ENCODE results near the gene ZNF641. TPM values are rescaled to one million over a fixed set of nuclear protein-coding genes. Genes with fewer than 3 reads are reported as not detected.

Gene ZNF641
- 11.2 and 15.5 TPM in 2 replicates for total RNA-seq (2014; rRNA removed; shearing (Covaris generic))

DNA sequence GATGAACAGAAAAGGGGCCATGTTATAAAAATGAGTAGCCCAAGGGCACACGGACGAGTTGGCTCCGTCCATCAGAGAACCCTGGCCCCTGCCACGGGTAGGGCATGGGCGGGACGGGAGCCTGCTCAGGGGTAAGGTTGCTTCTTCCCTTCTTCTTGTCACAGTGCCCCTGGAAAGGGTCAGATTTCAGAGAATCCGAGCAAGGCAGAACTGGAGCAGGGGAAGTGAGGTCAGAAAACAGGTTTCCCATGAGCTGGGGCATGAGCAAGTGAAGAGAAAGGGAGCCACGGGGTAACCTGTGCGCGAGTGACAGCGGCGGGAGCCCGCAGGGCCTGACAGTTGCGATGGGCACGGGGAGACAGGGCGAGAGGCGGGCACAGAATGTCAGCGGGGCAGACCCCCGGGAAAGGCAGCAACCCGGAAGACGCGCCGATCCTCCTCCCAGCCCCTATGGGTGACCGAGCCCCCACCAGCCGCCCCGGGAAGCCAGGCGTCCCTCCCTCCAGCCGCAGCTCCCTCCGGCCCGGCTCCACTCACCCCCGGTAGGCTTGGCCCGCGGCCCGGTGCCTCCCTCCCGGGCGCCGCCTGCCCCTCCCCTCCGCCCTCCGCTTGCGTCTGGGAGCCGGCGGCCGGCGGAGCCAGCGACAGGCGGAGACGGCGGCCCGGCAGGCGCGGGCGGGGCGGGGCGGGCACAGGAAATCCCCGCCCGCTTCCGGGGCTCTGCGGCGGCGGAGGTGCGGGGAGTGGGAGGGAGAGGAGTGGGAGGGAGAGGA is at the start of gene ZNF641:
TSS of gene ZNF641 (minus strand) at position 671 of the 773 bp plus-strand sequence. CDS start 2,829 bp downstream, outside the sequence.
- no peaks in the 10 kb centered on the region for H3K4me1 ChIP-seq
- DNase-seq, result peak; percentile 81 to 85

GRCh38 chr12:48390026-48390425 is 39.3 kb upstream of the ZNF641 start:
- DNase-seq, result no peak

More for the DNA sequence above, at the start of gene ZNF641:
- peaks cover 12% of the 10 kb centered on the region for H3K36me3 ChIP-seq
- peak within 1 kb of the TSS; percentile 51 for H3K27ac ChIP-seq
- H3K27me3 ChIP-seq, result no peaks in the 10 kb centered on the region
- peak within 1 kb of the TSS; percentile 84 for H3K4me3 ChIP-seq
- H3K9me3 ChIP-seq (replicated peaks), result no peaks in the 10 kb centered on the region

GRCh38 chr12:48389409-48389808 is 38.7 kb upstream of the ZNF641 start:
- Histone ChIP-seq H3K27me3 (no peaks in the 10 kb centered on the region), H3K4me3 (no peak overlapping the region), H3K27ac (no peak overlapping the region), H3K36me3 (no peaks in the 10 kb centered on the region), H3K4me1 (no peaks in the 10 kb centered on the region), H3K9me3 (replicated peaks) (peaks cover 3% of the 10 kb centered on the region; the same call in 1 of the 2 replicates)
- no peak for DNase-seq

More at GRCh38 chr12:48390026-48390425, 39.3 kb upstream of the ZNF641 start:
- H3K4me1 ChIP-seq, result no peaks in the 10 kb centered on the region
- H3K36me3 ChIP-seq, result no peaks in the 10 kb centered on the region
- peaks cover 3% of the 10 kb centered on the region; the same call in 1 of the 2 replicates for H3K9me3 ChIP-seq (replicated peaks)
- no peak overlapping the region for H3K4me3 ChIP-seq
- H3K27ac ChIP-seq, result no peak overlapping the region
- H3K27me3 ChIP-seq, result no peaks in the 10 kb centered on the region

GRCh38 chr12:48388938-48389337 is 38.2 kb upstream of the ZNF641 start:
- no peaks in the 10 kb centered on the region for H3K4me1 ChIP-seq
- H3K36me3 ChIP-seq, result no peaks in the 10 kb centered on the region
- DNase-seq, result no peak
- no peaks in the 10 kb centered on the region for H3K27me3 ChIP-seq
- H3K27ac ChIP-seq, result no peak overlapping the region
- H3K4me3 ChIP-seq, result no peak overlapping the region
- peaks cover 3% of the 10 kb centered on the region; the same call in 1 of the 2 replicates for H3K9me3 ChIP-seq (replicated peaks)

DNA sequence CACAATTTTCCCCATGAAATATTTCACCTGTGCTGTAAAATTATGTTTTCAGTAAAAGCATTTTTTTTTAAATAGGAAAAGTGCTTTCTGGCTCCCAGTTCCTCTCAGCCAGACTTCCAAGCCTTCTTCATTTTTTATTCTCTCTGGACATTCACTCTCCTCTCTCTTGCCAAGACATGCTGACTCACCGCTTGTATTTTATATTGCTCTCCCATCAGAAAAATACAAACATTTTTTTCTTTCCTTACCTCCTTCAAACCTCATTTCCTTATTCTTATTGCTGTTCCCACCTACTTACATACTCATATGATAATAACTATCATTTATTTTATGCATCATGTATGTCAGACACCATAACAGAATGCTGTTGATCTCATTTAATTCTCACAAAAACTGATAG is 37.7 kb upstream of the ZNF641 start:
- Histone ChIP-seq H3K36me3 (no peaks in the 10 kb centered on the region), H3K4me3 (no peak overlapping the region), H3K27me3 (no peaks in the 10 kb centered on the region), H3K9me3 (replicated peaks) (peaks cover 5% of the 10 kb centered on the region; the same call in 1 of the 2 replicates), H3K27ac (no peak overlapping the region), H3K4me1 (no peaks in the 10 kb centered on the region)
- no peak for DNase-seq

GRCh38 chr12:48380596-48380995 is 29.9 kb upstream of the ZNF641 start:
- Histone ChIP-seq H3K4me1 (peaks cover 16% of the 10 kb centered on the region), H3K27me3 (no peaks in the 10 kb centered on the region), H3K27ac (peak overlapping the region; percentile 49), H3K4me3 (no peak overlapping the region), H3K9me3 (replicated peaks) (peaks cover 7% of the 10 kb centered on the region; the same call in 1 of the 2 replicates), H3K36me3 (no peaks in the 10 kb centered on the region)
- peak; percentile 47 to 75 for DNase-seq

DNA sequence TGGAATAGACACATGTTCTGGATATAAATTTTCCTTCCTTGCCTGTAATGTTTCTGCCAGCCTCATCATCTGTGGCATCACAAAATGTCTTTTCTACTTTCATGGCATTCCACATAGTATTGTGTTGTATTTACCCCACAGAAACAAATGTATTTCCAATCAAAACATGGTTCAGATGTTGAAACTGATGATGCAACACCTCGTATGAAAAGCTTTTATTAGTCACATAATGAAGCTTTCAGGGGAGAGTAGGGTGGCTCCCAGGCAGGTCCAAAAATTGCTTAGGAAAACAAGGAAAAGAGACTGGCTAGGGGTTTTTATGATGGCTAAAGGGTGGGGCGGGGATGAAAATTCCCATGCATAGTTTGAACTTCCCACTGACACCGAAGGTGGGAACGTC is 29.1 kb upstream of the ZNF641 start:
- peaks cover 16% of the 10 kb centered on the region for H3K4me1 ChIP-seq
- peaks cover 6% of the 10 kb centered on the region; the same call in 1 of the 2 replicates for H3K9me3 ChIP-seq (replicated peaks)
- no peaks in the 10 kb centered on the region for H3K27me3 ChIP-seq
- H3K4me3 ChIP-seq, result no peak overlapping the region
- H3K36me3 ChIP-seq, result no peaks in the 10 kb centered on the region
- peak overlapping the region; percentile 49 for H3K27ac ChIP-seq
- DNase-seq, result no peak

GRCh38 chr12:48377646-48378045 is 26.9 kb upstream of the ZNF641 start:
- Histone ChIP-seq H3K4me3 (no peak overlapping the region), H3K4me1 (peaks cover 16% of the 10 kb centered on the region)

GRCh38 chr12:48374164-48374563 is 23.4 kb upstream of the ZNF641 start:
- H3K36me3 ChIP-seq, result no peaks in the 10 kb centered on the region
- H3K4me3 ChIP-seq, result no peak overlapping the region
- H3K4me1 ChIP-seq, result no peaks in the 10 kb centered on the region
- no peak overlapping the region for H3K27ac ChIP-seq
- no peaks in the 10 kb centered on the region for H3K9me3 ChIP-seq (replicated peaks)
- DNase-seq, result no peak
- no peaks in the 10 kb centered on the region for H3K27me3 ChIP-seq

More at GRCh38 chr12:48377646-48378045, 26.9 kb upstream of the ZNF641 start:
- no peak for DNase-seq
- Histone ChIP-seq H3K27ac (no peak overlapping the region), H3K27me3 (no peaks in the 10 kb centered on the region), H3K36me3 (no peaks in the 10 kb centered on the region), H3K9me3 (replicated peaks) (0 out of 2 replicates have a peak, but pooled peaks cover 3% of the 10 kb centered on the region)

- peak in 1 of 2 experiments; percentile 20 for DNase-seq
- no peaks in the 10 kb centered on the region for H3K4me1 ChIP-seq
- H3K4me3 ChIP-seq, result no peak overlapping the region
- H3K9me3 ChIP-seq (replicated peaks), result no peaks in the 10 kb centered on the region
- 0 out of 2 replicates have a peak, but pooled peaks cover 3% of the 10 kb centered on the region for H3K27me3 ChIP-seq
- H3K36me3 ChIP-seq, result no peaks in the 10 kb centered on the region
- H3K27ac ChIP-seq, result no peak overlapping the region
Observed at GRCh38 chr12:48366131-48366530, 15.4 kb upstream of the ZNF641 start.

GRCh38 chr12:48361664-48362339 is 11.1 kb upstream of the ZNF641 start:
- Histone ChIP-seq H3K27ac (no peak overlapping the region), H3K9me3 (replicated peaks) (no peaks in the 10 kb centered on the region), H3K4me1 (no peaks in the 10 kb centered on the region), H3K27me3 (peaks cover 9% of the 10 kb centered on the region; the same call in 1 of the 2 replicates), H3K4me3 (no peak overlapping the region), H3K36me3 (no peaks in the 10 kb centered on the region)
- no peak for DNase-seq

DNA sequence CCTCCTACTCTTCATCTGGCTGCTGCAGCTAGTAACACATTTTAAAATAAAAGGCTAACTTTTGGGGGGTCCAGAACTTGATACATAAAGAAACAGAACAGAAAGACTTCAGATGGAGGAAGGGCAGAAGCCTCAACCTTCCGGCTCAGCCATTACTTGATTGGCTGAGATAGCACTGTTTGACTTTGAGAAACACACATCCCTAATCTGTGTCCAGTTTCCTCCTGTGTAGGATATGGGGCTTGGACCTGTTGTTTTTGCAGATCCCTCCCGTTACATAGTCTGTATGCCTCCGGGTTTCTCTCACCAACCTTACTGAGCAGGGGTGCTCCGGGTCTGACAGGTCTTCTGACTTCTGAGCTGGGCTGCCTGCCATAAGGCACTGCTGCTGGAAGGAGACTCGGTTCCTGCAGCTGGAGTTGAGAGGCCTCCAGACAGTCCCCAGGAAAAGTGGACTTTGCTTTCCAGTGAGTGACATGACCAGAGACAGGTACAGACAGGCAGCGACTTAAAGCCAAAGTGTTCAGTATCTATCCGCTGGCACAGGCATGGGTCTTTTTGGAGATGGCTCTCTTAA is 8.3 kb upstream of the ZNF641 start:
- DNase-seq, result no peak
- no peak overlapping the region for H3K27ac ChIP-seq
- H3K4me1 ChIP-seq, result no peaks in the 10 kb centered on the region
- H3K27me3 ChIP-seq, result peaks cover 6% of the 10 kb centered on the region; the same call in 1 of the 2 replicates
- no peaks in the 10 kb centered on the region for H3K36me3 ChIP-seq
- no peaks in the 10 kb centered on the region for H3K9me3 ChIP-seq (replicated peaks)
- no peak overlapping the region for H3K4me3 ChIP-seq

DNA sequence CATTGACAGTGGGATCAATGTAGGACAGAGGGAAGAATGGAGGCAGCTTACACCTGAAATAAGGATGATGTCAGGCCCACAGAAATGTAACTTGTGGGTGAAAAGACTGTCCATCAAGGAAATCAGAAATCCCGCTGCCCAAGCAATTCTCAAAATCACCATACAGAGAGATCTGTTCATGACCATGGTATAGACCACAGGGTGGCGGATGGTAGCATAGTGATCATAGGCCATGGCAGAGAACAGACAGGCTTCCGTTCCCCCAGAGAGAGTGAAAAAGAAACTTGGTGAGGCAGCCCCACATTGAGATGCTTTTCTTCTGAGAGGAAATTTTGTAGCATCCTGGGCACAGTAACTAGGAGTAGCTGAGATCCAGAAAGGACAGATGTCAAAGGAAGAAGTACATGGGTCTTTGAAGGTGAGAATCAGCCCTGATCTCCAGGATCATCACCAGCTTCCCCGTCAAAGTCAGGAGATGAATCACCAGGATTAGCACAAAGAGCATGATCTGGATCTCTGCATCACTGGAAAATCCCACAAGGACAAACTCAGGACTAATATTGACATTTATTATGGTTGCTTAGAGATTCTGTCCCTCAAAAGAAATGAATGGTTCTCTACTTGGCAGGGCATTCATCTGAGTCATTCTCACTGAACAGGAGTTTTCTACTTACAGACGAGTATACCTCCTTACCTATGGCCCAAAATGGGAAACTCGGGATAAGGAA is 5.5 kb upstream of the ZNF641 start:
- Histone ChIP-seq H3K27ac (no peak overlapping the region), H3K27me3 (peaks cover 6% of the 10 kb centered on the region; the same call in 1 of the 2 replicates), H3K36me3 (no peaks in the 10 kb centered on the region), H3K4me3 (no peak overlapping the region), H3K4me1 (no peaks in the 10 kb centered on the region), H3K9me3 (replicated peaks) (no peaks in the 10 kb centered on the region)
- no peak for DNase-seq

GRCh38 chr12:48352157-48352760 is 1.5 kb upstream of the ZNF641 start:
- no peak overlapping the region for H3K4me3 ChIP-seq
- no peaks in the 10 kb centered on the region for H3K27me3 ChIP-seq
- no peaks in the 10 kb centered on the region for H3K4me1 ChIP-seq
- peaks cover 3% of the 10 kb centered on the region for H3K36me3 ChIP-seq
- H3K9me3 ChIP-seq (replicated peaks), result no peaks in the 10 kb centered on the region
- H3K27ac ChIP-seq, result no peak overlapping the region
- DNase-seq, result no peak
